HG03521 (cell line): ENCODE data around the gene AP4E1.
"Not testable (repeated sequence)": the region's sequence is repeated elsewhere in the genome, so short reads cannot be mapped to it uniquely, and the experiment has no call there.

Experiments used
- ATAC-seq: cut with Tn5 transposase; IDR thresholded peaks from one replicate; pipeline ENCODE4 v1.9.1; 2021; ENCODE audit warnings: mild to moderate bottlenecking, moderate library complexity; ENCODE audit not compliant: unreplicated experiment

AP4E1 gene

GRCh38 chr15:50943638-50944037 is 35.2 kb downstream of the AP4E1 start:
- no peak for ATAC-seq

- ATAC-seq: no peak
These were observed 36.2 kb downstream of the AP4E1 start for GRCh38 chr15:50944672-50945071.

- ATAC-seq: no peak
These were observed 37.2 kb downstream of the AP4E1 start for GRCh38 chr15:50945725-50946124.

GRCh38 chr15:50950745-50951144 is 42.3 kb downstream of the AP4E1 start:
- ATAC-seq: not testable (repeated sequence)

DNA sequence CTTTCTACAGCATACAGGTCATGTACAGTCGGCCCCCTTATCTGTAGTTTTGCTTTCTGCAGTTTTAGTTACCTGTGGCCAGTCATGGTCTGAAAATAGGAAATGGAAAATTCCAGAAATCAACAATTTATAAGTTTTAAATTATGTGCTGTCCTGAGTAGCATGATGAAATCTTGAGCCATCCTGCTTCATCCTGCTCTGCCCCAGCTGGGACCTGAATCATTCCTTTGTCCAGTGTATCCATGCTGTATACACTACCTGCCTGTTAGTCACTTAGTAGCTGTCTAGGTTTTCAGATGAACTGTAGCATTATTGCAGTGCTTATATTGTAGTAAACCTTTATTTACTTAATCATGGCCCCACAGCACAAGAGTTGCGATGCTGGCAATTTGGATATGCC is 44.8 kb downstream of the AP4E1 start:
- ATAC-seq: no peak

GRCh38 chr15:50954837-50955236 is 46.4 kb downstream of the AP4E1 start:
- ATAC-seq: not testable (repeated sequence)

- ATAC-seq: no peak
These were observed 51.2 kb downstream of the AP4E1 start for GRCh38 chr15:50959717-50960116.

DNA sequence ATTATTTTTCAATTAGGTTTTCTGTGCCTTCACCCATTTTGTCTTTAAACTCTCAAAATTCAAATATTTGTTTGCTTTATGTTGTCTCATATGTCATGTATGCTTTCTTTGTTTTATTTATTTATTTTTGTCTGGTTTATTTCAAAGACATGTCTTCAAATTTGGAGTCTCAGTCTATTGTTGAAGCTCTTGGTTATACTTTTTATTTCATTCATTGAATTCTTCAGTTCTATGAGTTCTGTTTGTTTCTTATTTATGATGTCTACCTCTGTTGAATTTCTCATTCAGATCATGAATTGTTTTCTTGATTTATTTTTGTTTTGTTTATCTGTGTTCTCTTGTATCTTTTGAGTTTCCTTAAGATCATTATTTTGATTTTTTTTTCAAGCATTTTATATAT is 55.6 kb downstream of the AP4E1 start:
- no peak for ATAC-seq

- no peak for ATAC-seq
These were observed 59.9 kb downstream of the AP4E1 start for GRCh38 chr15:50968353-50968752.

DNA sequence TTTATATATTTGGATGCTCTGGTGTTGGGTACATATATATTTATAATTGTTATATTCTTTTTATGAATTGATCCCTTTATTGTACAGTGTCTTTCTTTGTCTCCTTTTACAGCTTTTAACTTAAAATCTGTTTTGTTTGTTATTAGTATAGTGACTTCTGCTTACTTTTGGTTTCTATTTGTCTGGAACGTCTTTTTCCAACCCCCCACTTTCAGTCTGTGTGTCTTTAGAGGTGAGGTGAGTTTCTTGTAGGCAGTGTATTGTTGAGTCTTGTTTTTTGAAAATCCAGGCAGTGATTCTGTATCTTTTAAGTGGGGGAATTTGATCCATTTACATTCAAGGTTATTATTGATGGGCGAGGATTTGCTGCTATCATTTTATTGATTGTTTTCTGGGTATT is 62.0 kb downstream of the AP4E1 start:
- ATAC-seq: no peak

GRCh38 chr15:50971115-50971514 is 62.6 kb downstream of the AP4E1 start:
- no peak for ATAC-seq

DNA sequence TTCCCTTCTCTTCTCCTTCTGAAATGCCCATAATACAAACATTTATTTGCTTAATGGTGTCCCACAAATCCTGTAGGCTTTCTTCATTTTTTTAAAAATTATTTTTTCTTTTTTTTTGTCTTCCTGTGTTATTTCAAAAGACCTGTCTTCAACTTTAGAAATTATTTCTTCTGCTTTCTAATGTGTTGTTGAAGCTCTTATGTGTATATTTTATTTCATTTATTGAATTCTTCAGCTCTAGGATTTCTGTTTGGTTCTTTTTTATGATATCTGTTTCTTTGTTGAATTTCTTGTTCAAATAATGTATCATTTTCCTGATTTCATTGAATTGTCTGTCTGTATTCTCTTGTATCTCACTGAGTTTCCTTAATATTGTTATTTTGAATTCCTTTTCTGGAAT is 63.1 kb downstream of the AP4E1 start:
- no peak for ATAC-seq

- ATAC-seq: no peak
These were observed 65.1 kb downstream of the AP4E1 start for GRCh38 chr15:50973605-50974004.

- no peak for ATAC-seq
These were observed 68.7 kb downstream of the AP4E1 start for GRCh38 chr15:50977162-50977561.

DNA sequence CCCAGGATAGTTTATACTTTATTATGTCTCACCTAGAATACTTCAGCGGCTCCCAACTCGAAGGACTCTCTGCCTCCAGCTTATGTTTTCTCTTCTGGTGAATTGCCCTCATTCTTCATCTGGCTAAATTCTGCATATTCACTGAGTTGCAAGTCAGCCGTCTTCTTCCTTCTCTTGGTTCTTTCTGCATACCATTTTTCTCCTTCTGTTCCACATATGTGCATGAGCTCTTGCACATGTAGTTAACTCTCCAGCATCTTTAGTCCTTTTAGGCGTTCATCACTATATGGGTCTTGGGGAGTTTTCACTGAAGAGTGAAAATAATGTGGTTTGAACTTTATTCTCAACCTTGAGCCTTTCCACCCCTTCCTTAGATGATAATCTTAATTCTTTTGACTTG is 70.1 kb downstream of the AP4E1 start:
- ATAC-seq: no peak

GRCh38 chr15:50979041-50979440 is 70.6 kb downstream of the AP4E1 start:
- no peak for ATAC-seq

DNA sequence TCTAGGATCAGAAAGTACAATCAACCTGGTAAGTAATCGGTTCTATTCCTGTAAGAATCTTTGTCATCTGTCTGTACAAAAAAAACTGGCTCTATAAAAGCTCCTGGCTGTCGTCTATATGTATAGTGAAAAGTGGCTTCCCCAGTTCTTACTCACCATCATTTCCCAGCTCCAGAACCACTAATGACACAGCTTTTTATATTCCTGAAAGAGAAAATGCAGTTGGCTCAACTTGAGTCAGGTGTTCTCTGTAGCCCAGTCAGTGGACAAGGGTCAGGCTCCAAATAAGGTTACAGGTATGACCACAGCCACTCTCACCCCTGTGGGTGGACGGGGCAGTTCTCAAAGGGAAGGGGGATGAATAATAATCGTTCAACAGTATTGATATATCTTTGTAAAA is 85.1 kb downstream of the AP4E1 start:
- ATAC-seq: no peak

DNA sequence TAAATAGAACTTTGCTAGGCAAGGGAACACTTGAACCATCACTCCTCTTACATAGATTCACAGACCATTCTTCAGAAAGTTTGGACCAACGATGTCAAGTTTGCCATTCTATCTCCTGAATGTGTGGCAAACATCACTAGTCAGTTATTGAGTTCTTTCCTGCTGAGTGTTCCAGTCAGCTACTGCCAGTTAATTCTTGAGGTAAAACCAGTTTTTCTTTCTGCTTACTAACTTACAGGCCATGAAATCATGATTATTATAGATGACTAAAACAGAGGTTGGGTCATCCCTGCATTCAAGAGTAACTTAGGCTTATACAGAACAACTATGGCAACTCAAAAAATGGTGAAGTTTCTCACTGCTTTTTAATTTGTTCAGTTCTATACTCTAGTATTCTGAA is 88.2 kb downstream of the AP4E1 start:
- ATAC-seq: no peak

DNA sequence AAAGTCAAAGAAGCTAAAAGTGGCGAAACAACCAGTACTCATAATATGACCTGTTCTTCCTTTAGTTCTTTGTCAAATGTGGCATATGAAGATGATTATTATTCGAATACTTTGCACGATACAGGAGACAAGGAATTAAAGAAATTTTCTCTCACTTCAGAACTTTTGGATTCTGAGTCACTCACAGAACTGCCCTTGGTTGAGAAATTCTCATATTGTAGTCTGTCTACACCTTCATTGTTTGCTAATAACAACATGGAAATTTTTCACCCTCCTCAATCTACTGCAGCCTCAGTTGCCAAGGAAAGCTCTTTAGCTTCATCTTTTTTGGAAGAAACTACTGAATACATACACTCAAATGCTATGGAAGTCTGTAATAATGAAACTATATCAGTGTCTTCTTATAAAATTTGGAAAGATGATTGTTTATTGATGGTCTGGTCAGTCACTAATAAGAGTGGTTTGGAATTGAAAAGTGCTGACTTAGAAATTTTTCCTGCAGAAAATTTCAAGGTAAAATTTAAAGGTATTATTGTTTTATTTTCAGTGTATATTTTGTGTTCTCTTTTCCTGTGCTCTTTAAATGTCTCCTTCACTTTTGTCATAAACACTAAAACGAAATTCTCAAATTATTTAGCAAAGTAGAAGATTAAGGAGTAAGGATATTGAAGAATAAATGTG is 89.0 kb downstream of the AP4E1 start:
- no peak for ATAC-seq

- ATAC-seq: no peak
These were observed 95.6 kb downstream of the AP4E1 start for GRCh38 chr15:51004103-51004551.

- ATAC-seq: no peak
These were observed 98.0 kb downstream of the AP4E1 start for GRCh38 chr15:51006336-51006985.

DNA sequence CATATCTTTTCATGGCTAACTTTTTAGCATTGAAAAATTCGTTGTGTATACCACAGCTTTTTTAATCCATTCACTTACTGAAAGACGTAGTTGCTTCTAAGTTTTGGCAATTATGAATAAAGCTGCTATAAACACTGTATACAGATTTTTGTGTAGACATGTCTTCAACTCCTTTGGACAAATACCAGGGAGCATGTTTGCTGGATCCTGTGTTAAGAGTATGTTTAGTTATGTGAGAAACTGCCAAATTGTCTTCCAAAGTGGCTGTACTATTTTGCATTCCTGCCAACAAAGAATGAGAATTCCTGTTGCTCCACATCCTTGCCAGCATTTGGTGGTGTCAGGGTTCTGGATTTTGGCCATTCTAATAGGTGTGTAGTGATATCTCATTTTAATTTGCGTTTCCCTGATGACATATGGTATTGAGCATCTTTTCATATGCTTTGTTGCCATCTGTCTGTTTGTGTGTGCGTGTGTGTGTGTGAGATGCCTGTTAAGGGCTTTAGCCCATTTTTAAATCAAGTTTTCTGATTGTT is 98.7 kb downstream of the AP4E1 start:
- no peak for ATAC-seq
